ENCODE data around the gene E2F4. TPM values are rescaled to one million over a fixed set of nuclear protein-coding genes. Genes with fewer than 3 reads are reported as not detected.

E2F4 gene
- total and polyA plus RNA-seq, 2 of the 13 experiments (the other 11 are each of a cell fraction or from before 2014, with no cell fraction given): 84.8 to 91.2 TPM

DNA sequence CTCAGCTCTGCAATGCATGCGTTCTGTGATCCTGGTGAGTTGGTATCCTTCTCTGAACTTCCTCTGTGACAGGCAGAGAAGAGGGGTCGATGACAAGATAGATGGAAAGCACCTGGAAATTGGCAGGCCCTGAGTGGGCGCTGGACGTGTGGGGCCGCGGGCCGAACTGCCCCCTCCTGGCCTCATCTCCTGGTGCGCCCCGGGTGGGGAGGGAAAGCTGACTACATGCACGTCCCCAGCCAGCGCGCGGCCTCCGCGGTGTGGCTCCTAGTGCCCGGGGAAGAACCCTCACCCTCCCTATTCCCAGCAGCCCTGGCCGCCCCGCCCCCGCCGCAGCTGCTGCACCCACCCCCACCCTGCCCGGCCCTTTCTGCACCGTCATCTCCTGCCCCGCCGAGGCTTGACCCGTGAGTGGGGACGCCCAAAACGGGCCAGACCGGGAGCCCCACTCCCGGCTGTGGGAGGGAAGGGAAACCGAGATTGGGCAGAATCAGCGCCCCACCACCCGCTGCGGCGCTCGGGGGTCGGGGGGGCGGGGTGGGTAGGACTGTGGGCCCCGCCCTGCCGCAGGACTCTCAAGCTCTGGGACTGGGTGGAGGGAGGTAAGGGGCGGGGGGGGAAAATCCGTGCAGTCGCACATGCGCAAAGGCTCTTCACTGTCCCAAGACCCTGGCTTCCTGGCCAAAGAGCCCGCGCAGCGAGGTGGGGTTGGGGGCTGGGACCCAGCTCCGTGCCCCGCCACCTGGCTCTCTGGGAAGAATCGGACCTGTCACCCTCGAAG, 21.6 kb upstream of the E2F4 start, which contains the start of gene NOL3 (continued):
- 0 out of 2 replicates have a peak, but pooled peaks have one; percentile 4 for TF ChIP-seq ZNF337 (CRISPR knock-in tag; IDR thresholded peaks at IDR 0.05; ENCODE audit: borderline replicate concordance, low read depth)
- 0 out of 2 replicates have a peak, but pooled peaks have one; percentile 13 for TF ChIP-seq ZNF572 (CRISPR knock-in tag; IDR thresholded peaks at IDR 0.05)
- no peak for TF ChIP-seq ZNF10 (CRISPR knock-in tag; IDR thresholded peaks at IDR 0.05; ENCODE audit: borderline replicate concordance, low read depth)
- peak; percentile 24; the same call in 1 of the 2 replicates for TF ChIP-seq ZNF772 (CRISPR knock-in tag; IDR thresholded peaks at IDR 0.05)
- TF ChIP-seq SOX5 (CRISPR knock-in tag; IDR thresholded peaks at IDR 0.05; ENCODE audit: borderline replicate concordance): 0 out of 2 replicates have a peak, but pooled peaks have one; percentile 18
- 0 out of 2 replicates have a peak, but pooled peaks have one; percentile 7 for TF ChIP-seq GATAD1 (CRISPR knock-in tag; IDR thresholded peaks at IDR 0.05)
- peak; percentile 74 for TF ChIP-seq NFE2L2 (IDR thresholded peaks at IDR 0.05; ENCODE audit: low read length)
- TF ChIP-seq, protein P1, sequence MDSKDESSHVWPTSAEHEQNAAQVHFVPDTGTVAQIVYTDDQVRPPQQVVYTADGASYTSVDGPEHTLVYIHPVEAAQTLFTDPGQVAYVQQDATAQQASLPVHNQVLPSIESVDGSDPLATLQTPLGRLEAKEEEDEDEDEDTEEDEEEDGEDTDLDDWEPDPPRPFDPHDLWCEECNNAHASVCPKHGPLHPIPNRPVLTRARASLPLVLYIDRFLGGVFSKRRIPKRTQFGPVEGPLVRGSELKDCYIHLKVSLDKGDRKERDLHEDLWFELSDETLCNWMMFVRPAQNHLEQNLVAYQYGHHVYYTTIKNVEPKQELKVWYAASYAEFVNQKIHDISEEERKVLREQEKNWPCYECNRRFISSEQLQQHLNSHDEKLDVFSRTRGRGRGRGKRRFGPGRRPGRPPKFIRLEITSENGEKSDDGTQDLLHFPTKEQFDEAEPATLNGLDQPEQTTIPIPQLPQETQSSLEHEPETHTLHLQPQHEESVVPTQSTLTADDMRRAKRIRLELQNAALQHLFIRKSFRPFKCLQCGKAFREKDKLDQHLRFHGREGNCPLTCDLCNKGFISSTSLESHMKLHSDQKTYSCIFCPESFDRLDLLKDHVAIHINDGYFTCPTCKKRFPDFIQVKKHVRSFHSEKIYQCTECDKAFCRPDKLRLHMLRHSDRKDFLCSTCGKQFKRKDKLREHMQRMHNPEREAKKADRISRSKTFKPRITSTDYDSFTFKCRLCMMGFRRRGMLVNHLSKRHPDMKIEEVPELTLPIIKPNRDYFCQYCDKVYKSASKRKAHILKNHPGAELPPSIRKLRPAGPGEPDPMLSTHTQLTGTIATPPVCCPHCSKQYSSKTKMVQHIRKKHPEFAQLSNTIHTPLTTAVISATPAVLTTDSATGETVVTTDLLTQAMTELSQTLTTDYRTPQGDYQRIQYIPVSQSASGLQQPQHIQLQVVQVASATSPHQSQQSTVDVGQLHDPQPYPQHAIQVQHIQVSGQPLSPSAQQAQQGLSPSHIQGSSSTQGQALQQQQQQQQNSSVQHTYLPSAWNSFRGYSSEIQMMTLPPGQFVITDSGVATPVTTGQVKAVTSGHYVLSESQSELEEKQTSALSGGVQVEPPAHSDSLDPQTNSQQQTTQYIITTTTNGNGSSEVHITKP (CRISPR knock-in tag; IDR thresholded peaks at IDR 0.05; ENCODE audit: low read depth): peak; percentile 87
- 0 out of 2 replicates have a peak, but pooled peaks have one; percentile 58 for TF ChIP-seq NCOA1 (CRISPR knock-in tag; IDR thresholded peaks at IDR 0.05)
- TF ChIP-seq, protein P2, sequence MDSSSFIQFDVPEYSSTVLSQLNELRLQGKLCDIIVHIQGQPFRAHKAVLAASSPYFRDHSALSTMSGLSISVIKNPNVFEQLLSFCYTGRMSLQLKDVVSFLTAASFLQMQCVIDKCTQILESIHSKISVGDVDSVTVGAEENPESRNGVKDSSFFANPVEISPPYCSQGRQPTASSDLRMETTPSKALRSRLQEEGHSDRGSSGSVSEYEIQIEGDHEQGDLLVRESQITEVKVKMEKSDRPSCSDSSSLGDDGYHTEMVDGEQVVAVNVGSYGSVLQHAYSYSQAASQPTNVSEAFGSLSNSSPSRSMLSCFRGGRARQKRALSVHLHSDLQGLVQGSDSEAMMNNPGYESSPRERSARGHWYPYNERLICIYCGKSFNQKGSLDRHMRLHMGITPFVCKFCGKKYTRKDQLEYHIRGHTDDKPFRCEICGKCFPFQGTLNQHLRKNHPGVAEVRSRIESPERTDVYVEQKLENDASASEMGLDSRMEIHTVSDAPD (CRISPR knock-in tag; IDR thresholded peaks at IDR 0.05): no peak
- peak; percentile 80; the same call in 1 of the 2 replicates for TF ChIP-seq AKAP8 (CRISPR knock-in tag; IDR thresholded peaks at IDR 0.05)
- peak; percentile 72 for TF ChIP-seq PHF8 (CRISPR knock-in tag; IDR thresholded peaks at IDR 0.05)
- TF ChIP-seq, protein P3, sequence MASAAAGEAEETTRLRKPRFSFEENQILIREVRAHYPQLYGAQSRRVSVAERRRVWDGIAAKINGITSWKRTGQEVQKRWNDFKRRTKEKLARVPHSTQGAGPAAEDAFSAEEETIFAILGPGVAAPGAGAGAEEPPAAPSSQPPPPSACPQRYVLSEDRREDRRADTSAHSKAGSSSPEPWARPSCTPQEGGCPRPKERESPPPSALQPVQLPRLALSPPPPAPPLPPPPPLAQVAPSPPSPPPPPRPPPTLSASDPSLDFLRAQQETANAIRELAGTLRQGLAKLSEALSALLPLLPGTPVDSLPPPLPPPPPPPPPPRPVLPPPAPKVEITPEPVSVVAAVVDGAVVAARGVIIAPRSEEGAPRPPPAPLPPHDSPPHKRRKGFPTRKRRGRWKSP (CRISPR knock-in tag; IDR thresholded peaks at IDR 0.05): peak; percentile 2; the same call in 1 of the 2 replicates
- 0 out of 2 replicates have a peak, but pooled peaks have one; percentile 16 for TF ChIP-seq LCORL (IDR thresholded peaks at IDR 0.05)
- peak; percentile 71 for TF ChIP-seq LCORL (CRISPR knock-in tag; IDR thresholded peaks at IDR 0.05)
- 0 out of 2 replicates have a peak, but pooled peaks have one; percentile 18 for TF ChIP-seq ZNF652 (CRISPR knock-in tag; IDR thresholded peaks at IDR 0.05; ENCODE audit: borderline replicate concordance, low read depth)
- TF ChIP-seq ZNF44 (CRISPR knock-in tag; IDR thresholded peaks at IDR 0.05): 0 out of 2 replicates have a peak, but pooled peaks have one; percentile 60
- TF ChIP-seq ZNF816 (CRISPR knock-in tag; IDR thresholded peaks at IDR 0.05; ENCODE audit: borderline replicate concordance): 0 out of 2 replicates have a peak, but pooled peaks have one; percentile 41
- TF ChIP-seq ZNF253 (CRISPR knock-in tag; IDR thresholded peaks at IDR 0.05; ENCODE audit: borderline replicate concordance): 0 out of 2 replicates have a peak, but pooled peaks have one; percentile 68
- peak; percentile 18; the same call in 1 of the 2 replicates for TF ChIP-seq MAFF (IDR thresholded peaks at IDR 0.05; ENCODE audit: low read depth, low read length)
- TF ChIP-seq ZBTB7A (CRISPR knock-in tag; IDR thresholded peaks at IDR 0.05): peak; percentile 86
- peak; percentile 41; the same call in 1 of the 2 replicates for TF ChIP-seq KDM5A (IDR thresholded peaks at IDR 0.05; ENCODE audit: borderline replicate concordance, low read length)
- 0 out of 2 replicates have a peak, but pooled peaks have one; percentile 31 for TF ChIP-seq ZSCAN9 (CRISPR knock-in tag; IDR thresholded peaks at IDR 0.05; ENCODE audit: borderline replicate concordance)
- peak; percentile 92 for TF ChIP-seq AHR (CRISPR knock-in tag; IDR thresholded peaks at IDR 0.05)
